HPDE6-E6E7 (cell line): ENCODE results near the gene GMIP.

Source experiments
- DNase-seq: peaks from one replicate; pipeline ENCODE4 v3.0.0; 2011; ENCODE audit warnings: missing footprints; ENCODE audit errors: extremely low spot score

The GMIP gene

DNA sequence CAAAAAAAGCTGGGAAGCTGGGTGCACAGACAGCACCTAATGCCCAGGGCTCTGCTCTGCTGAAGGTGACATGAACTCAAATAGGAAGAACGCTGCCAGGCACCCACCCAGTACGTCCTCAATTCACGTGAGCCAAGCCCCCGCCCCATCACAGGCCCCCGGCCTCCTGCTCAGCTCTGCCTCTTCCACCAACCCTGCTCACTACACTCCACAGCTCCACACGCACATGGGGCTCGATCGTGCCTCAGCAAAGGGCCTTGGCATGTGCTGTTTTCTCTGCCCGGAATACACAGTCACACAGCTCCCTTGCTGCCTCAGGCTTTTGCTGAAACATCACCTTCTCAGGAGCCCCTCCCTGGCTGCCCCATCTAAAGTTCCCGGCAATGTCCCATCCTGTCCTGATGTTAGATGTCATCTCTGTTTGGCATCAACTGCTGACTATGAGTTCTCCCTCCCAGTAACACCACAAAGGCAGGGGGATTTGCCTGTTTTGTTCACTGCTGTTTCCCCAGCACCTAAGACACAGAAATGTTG lies 17.8 kb upstream of the GMIP start:
- no peak for DNase-seq

DNA sequence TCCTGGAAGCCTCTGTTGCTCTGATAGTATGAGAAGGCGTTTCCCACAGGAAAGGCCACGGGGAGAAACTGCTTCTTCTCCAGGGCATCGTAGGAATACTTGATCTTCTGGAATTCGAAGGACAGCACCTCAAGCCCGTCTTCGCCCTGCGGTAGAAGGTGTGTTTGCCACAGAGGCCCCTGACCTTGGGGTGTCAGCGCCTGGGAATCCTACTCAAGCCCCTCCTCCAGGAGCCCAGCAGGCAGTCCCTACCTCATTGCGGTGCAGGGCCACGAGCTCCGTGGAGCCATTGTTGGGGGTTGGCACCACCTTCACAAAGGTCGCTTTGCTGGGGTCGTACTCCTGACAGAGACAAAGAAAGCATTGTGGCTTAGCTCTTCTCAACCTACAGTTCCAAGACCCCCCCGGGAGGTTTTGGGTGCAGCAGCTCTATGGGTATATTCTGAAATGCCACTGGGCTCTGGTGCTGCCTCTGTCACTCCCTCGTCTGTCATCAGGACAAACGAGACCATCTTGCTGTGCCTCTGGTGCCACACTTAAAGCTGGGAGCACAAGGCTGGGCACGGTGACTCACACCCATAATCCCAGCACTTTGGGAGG lies 16.3 kb upstream of the GMIP start:
- DNase-seq = no peak

DNA sequence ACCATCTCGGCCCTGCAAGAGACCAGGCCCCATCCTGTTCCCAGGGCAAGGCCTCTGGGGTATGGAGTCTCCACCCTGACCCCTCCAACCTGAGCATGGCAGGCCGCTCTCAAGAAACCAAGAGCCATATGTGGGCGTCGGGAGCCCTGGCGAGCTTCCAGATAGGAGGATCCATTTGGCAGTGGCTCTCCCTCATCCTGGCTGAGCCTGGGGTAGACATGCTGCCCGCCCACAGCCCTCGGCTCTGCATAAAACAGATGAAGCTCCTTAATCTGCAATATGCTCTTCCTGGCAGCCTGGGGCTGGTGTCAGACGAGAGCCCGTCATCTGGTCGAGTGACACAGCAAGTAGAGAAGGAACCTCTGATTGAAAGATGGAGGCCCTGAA lies 13.9 kb upstream of the GMIP start:
- DNase-seq = no peak

GRCh38 chr19:19656451-19657396 lies 13.3 kb upstream of the GMIP start:
- DNase-seq = no peak

- no peak for DNase-seq
These were observed 12.3 kb upstream of the GMIP start for GRCh38 chr19:19655641-19656343.

DNA sequence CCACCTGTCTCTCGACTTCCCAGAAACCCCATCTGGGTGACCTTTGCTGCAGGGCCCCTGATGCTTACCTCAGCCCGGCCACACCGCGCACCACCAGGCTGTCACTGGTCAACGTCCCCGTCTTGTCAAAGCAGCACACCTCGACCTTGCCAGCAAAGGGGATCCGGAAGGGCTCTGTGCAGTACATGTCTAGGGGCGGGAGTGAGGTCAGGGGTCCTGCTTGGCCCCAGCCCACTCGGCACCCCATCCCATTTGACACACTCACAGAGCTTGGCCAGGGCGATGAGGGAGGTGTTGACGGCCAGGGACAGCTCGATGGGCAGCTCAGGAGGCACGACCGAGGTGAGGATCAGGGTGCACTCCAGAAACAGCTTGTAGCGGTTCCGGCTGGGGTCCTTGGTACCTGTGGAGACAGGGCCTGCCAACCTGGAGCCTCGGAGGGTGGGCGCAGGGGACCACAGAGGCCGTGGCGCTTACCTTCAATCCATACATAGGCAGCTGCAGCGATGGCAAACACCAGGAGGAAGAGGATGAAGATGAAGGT lies 11.7 kb upstream of the GMIP start:
- DNase-seq = no peak

DNA sequence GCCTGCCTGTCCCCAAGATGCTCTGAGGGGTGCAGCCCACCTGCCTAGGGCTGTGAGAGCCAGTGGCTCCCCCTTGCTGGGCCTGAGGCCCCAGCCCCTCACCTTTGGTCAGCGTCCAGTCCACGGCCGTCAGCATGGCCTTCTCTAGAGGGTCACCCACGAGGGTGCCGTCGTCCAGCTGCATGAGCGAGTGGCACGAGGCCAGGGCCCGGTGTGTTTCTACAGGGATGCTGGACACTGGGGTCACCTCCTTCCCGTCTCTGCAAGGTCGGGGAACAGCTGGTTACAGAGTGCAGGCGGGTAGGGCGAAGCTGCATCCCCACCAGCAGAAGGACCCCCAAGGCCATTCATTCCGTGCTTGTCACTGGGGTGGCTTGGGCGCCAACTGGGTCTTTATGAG lies 11.0 kb upstream of the GMIP start:
- DNase-seq = no peak

- no peak for DNase-seq
These were observed 10.2 kb upstream of the GMIP start for GRCh38 chr19:19653597-19654147.

DNA sequence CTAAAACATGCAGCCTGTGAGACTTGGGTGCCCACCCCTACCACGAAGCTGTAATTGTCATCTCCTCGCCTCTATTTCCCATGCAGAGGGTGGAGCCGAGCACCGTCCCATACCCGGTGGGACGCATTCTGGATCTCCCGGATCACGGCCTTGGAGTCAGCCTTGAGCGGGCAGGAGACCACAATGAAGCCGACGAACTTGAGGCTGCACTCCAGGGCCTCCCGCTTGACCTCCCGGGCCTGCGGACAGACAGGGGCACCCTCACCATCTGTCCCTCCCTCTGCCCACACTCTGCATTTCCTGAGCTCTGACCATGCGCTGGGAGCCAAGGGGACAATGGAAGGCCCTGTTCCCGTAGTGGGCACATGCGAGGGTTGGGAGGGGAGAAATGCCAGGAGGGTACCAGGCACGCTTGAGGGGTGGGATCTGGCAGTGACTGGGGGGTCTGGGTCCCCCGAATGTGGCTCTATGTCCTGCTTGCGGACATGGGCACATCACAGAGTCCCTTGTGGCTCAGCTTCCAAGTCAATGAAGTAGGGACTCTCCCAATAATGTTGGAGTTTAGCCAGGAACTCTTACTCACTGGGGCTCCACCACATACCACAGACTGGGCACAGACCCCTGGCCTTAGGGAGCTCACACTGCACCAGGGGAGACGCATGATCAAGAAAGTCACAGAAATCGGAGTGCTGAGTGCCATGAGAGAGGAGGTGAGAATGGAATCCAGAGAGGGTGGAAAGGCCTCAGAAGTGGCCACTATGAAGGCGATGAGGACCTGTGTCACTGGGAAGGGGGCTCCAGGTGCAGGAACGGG lies 9.2 kb upstream of the GMIP start:
- no peak for DNase-seq

- no peak for DNase-seq
These were observed 7.6 kb upstream of the GMIP start for GRCh38 chr19:19651076-19651475.

GRCh38 chr19:19650331-19650730 lies 6.9 kb upstream of the GMIP start:
- no peak for DNase-seq

DNA sequence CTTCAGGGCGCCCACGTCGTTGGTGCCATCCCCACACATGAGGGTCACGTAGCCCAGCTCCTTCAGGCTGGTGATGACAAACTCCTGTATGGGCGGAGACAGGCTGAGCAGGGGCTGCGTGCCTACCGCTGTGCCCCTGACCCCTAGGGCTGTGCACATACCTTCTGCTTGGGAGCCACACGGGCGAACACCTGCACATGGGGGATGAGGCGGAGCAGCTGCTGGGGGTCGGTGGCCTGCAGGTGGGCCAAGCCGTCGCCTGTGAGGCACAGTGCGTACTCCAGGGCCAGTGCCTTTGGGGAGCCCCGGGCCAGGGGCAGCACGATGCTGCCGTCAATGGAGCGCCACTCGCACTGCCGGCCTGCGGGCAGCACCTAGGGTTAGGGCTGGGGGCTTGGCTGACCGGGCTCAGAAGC lies 6.1 kb upstream of the GMIP start:
- no peak for DNase-seq

GRCh38 chr19:19649155-19649554 lies 5.7 kb upstream of the GMIP start:
- no peak for DNase-seq

DNA sequence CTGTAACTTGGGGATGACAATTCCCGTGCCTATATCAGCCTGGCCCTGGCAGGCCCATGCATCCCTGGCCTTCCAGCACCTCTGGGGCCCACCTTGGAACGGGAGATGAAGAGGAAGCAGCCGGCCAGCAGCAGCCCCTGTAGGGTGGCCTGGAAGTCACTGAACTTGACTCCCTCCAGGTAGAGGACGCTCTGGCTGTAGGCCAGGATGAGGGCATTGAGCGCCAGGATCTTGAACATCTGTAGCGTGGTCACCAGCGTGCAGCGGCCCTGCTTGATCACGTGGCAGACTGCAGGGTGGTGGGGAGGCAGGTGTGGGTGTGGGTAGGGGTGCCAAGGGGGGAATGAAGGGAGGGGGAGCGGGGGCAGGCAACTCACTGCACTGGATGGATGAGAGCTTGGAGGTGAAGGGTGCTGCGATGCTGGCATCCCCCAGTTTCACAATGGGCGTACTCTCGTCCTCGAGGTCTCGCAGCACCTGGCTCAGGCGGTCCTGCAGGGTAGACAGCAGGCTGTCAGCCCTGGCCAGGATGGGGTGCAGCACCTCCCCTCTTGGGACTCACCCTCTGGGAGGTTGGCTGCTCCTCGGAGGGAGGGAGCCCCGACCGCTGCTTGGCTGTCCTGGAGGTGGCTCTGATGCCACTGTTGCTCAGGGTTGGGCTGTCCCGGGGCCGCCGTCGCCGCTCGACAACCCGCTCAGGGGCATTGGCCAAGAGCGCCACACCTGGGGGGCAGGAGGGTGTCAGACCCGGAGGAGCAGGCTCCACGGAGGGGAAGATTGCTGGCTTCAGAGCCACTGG lies 3.8 kb upstream of the GMIP start:
- DNase-seq = no peak

DNA sequence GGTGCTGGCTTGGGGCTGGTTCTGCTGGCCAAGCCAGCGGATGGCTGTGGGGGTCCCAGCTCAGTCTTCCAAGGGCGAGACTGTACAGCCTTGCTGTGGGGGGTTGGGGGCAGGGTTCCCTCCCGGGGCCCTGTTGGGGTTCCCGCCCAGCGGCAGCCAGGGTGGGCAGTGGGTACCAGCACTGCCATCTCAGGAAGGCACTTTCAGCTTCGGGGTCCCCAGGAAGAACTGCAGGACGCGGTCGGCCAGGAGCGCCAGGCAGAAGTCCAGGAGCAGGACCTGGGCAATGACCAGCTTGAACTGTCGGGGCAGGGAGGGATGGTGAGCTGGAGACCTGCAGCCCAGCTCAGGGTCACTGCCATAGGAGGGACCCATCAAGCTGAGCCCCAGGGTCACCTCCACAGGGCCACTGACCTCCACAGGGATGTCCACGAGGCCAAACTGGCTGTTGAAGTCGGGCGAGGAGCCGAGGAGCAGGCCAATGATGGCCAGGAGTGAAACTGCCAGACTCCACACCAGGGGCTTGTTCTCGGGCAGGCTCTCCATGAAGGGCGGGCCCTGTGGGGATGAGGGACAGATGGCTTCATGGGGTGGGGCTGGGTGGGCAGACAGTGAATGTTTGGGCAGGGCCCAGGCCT lies 1.9 kb upstream of the GMIP start:
- DNase-seq = no peak

DNA sequence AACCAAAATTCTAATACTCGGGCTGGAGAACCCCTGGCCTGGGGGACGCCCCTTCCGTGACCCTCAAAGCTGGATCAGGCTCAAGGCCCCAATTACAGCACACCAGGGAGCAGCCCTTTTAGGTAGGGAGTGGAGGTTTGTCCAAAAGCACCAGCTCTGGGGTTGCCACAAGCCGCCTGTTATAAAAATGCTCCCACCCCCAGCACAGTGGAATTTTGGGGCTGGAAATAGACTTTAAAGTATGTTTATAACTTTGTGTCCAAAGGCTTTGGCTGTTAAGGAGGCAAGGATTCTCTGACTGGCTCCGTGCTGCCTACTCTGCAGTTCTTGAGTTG lies 564 bp upstream of the GMIP start:
- no peak for DNase-seq

DNA sequence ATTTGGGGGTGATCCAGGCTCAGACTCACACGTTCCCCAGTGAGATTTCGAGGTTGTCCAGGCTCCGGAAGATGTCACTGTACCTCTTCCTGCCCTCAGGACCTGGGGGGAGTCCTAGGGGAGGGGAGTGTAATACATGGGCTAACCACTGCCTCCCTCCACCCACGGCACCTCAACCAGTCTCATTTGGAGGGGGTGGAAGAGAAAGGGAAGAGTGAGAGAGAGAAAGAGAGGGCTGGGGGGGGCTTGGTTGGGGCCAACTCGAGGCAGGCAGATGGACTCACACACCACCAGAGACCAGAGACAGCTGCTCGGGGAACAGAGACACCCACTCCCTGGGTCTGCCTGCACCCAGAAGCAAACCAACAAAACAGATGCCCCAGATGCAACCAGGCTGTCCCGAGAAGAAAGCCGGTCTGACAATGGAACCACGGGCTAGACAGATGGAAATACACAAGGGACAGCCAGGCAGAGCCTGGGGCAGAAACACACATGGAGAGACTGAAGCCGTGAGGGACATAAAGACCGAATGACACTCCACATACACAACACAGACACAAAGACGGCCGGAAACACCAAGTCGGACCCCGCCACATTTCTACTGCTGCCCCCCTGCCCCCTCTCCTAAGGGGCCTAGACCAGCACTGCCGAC lies 825 bp downstream of the GMIP start:
- no peak for DNase-seq

- no peak for DNase-seq
These were observed 5.8 kb downstream of the GMIP start for GRCh38 chr19:19637523-19638251.

DNA sequence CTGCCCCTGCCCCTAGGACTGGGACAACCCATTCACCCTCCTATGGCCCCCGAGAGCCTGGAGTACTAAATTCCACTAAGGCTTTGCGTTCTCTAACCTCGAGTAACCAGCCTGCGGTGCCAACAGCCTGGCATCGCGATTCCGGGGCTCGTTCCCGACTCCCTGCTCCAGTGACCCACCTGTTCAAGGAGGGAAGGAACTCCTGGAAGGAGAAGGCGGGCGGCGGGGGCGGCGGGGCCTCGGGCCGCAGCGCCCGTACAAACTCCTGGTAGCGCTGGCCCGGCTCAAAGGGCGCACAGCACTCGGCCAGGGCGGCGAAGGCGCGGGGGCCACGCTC lies 6.3 kb downstream of the GMIP start:
- DNase-seq = no peak
